ENCODE measurements around the gene DUS3L.

GRCh38 chr19:5814123-5814851 lies 23.3 kb upstream of the DUS3L start:
- no peak for TF ChIP-seq POLR2A (IDR thresholded peaks at IDR 0.05)
- TF ChIP-seq, protein P1, sequence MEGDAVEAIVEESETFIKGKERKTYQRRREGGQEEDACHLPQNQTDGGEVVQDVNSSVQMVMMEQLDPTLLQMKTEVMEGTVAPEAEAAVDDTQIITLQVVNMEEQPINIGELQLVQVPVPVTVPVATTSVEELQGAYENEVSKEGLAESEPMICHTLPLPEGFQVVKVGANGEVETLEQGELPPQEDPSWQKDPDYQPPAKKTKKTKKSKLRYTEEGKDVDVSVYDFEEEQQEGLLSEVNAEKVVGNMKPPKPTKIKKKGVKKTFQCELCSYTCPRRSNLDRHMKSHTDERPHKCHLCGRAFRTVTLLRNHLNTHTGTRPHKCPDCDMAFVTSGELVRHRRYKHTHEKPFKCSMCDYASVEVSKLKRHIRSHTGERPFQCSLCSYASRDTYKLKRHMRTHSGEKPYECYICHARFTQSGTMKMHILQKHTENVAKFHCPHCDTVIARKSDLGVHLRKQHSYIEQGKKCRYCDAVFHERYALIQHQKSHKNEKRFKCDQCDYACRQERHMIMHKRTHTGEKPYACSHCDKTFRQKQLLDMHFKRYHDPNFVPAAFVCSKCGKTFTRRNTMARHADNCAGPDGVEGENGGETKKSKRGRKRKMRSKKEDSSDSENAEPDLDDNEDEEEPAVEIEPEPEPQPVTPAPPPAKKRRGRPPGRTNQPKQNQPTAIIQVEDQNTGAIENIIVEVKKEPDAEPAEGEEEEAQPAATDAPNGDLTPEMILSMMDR (IDR thresholded peaks at IDR 0.05) = no peak
